ENCODE measurements around the gene PXDN. TPM values are rescaled to one million over a fixed set of nuclear protein-coding genes. Genes with fewer than 3 reads are reported as not detected.

The PXDN gene
- total RNA-seq, 1 donor = 137 TPM

DNA sequence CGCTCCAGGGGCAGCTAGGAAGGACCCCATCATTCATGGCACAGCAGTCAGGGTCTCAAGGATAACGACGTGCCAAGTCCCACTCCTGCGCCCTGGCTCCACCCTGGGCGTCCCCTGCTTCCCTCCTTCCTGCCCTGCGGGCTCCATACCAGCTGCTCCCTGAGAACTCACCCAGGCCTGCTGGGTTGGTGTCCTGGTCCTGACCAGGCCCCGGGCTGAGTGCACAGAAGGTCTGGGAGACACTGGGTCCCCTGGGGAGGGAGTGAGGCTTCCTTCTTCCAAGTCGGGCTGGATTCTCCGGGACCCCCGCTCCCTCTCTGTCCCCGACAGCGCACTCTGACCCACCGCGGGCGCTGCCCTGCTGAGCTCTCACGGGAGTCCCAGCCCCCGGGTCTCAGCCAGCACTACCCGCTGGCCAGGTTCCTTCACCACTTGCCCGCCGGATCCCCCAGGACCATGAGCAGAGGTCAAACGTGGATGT, 160.2 kb downstream of the PXDN start:
- TF ChIP-seq, protein P1, sequence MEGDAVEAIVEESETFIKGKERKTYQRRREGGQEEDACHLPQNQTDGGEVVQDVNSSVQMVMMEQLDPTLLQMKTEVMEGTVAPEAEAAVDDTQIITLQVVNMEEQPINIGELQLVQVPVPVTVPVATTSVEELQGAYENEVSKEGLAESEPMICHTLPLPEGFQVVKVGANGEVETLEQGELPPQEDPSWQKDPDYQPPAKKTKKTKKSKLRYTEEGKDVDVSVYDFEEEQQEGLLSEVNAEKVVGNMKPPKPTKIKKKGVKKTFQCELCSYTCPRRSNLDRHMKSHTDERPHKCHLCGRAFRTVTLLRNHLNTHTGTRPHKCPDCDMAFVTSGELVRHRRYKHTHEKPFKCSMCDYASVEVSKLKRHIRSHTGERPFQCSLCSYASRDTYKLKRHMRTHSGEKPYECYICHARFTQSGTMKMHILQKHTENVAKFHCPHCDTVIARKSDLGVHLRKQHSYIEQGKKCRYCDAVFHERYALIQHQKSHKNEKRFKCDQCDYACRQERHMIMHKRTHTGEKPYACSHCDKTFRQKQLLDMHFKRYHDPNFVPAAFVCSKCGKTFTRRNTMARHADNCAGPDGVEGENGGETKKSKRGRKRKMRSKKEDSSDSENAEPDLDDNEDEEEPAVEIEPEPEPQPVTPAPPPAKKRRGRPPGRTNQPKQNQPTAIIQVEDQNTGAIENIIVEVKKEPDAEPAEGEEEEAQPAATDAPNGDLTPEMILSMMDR (IDR thresholded peaks at IDR 0.05; ENCODE audit: insufficient read depth, low read length) = no peak
- DNase-seq (ENCODE audit: low read depth) = no peak
- no peak overlapping the region for H3K4me3 ChIP-seq (ENCODE audit: low read depth, low read length)

DNA sequence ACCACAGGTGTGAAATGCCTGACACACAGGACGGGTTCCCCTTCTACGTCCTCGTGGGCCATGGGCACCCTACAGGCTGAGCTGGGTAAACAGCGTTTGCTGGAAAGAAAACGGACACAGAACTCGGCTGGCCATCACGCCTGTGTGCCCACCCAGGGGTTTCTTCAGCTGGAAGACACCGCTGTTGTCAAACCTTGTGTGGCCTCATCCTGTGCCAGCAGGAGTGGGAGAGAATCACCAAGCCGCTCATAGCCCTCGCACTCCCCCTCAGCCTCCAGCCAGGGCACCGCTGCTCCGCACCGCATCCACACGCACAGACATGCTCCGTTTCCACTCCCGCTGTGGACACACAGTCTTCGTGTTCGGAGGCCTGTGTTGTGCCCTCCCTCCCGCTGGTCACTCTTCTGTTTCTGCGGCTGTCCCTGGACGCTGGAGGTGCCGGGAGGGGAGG, 161.4 kb downstream of the PXDN start:
- no peak overlapping the region for H3K4me3 ChIP-seq (ENCODE audit: low read depth, low read length)
- DNase-seq (ENCODE audit: low read depth) = no peak
- TF ChIP-seq, protein P1 (IDR thresholded peaks at IDR 0.05; ENCODE audit: insufficient read depth, low read length) = no peak

DNA sequence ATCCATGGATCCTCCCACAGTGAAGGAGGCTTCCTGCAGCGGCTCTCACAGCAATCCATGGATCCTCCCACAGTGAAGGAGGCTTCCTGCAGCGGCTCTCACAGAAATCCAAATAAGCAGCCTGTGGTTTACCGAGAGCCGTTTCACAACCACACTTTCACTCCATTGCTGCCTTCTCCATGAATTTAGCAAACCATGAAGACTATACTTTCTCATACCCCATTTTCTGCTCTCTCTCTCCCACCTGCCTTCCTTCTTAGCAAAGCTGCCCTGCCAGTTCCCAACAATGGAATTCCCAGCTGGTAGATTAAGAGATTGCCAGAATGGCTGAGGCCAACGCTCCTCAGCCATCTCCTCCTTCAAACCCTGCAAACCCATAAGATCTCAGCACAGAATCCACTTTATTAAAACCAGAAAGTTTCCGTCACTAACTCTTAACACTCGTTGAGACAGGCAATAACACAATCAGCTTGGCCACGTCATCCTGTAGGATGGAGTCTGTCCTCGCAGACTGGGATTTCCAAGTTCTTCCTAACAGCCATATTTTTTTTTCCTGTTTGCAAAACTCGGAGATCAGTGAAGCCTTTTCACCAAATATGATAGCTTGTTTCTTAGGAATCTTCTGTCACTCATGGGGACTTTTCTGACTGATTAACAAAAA, 162.2 kb downstream of the PXDN start:
- TF ChIP-seq, protein P1 (IDR thresholded peaks at IDR 0.05; ENCODE audit: insufficient read depth, low read length) = no peak
- no peak overlapping the region for H3K4me3 ChIP-seq (ENCODE audit: low read depth, low read length)
- DNase-seq (ENCODE audit: low read depth) = no peak

All from fibroblast of the aortic adventitia (primary cell).